Astrocyte (in vitro differentiated cells and primary cell): Measurements from ENCODE around the gene ACVRL1. TPM values are rescaled to one million over a fixed set of nuclear protein-coding genes. Genes with fewer than 3 reads are reported as not detected.

Experiments used
- DNase-seq: peaks from one replicate; pipeline ENCODE4 v3.0.0-alpha.2; 2010; ENCODE audit warnings: low read depth
- FAIRE-seq: peaks from 2 replicates; lab custom pipeline; 2011; peaks lifted over from hg19 to GRCh38; lab: Jason Lieb, UNC
- H2AFZ ChIP-seq: 2 replicates; pipeline ENCODE4 v1.6.0; 2012; ENCODE audit warnings: low read depth, low read length, inconsistent platforms
- H3K27ac ChIP-seq: 2 replicates; pipeline ENCODE4 v1.5.1; 2011; ENCODE audit warnings: low read depth, low read length, inconsistent platforms
- H3K27me3 ChIP-seq: 2 replicates; pipeline ENCODE4 v1.6.0; 2011; ENCODE audit warnings: low read length, inconsistent platforms; ENCODE audit not compliant: insufficient read depth
- H3K36me3 ChIP-seq: 2 replicates; pipeline ENCODE4 v1.5.1; 2011; ENCODE audit warnings: low read length, inconsistent platforms; ENCODE audit not compliant: insufficient read depth
- H3K4me1 ChIP-seq: 2 replicates; pipeline ENCODE4 v1.5.1; 2011; ENCODE audit warnings: low read length, inconsistent platforms; ENCODE audit not compliant: insufficient read depth
- H3K4me2 ChIP-seq: 2 replicates; pipeline ENCODE4 v1.6.0; 2012; ENCODE audit warnings: low read length, inconsistent platforms
- H3K4me3 ChIP-seq: 2 replicates; pipeline ENCODE4 v1.5.1; 2011; ENCODE audit warnings: low read depth, mild to moderate bottlenecking, low read length, inconsistent platforms; ENCODE audit not compliant: insufficient read depth
- H3K79me2 ChIP-seq: 2 replicates; pipeline ENCODE4 v1.6.0; 2012; ENCODE audit warnings: mild to moderate bottlenecking, low read length, inconsistent platforms; ENCODE audit not compliant: insufficient read depth
- H3K9ac ChIP-seq: 2 replicates; pipeline ENCODE4 v1.6.0; 2012; ENCODE audit warnings: mild to moderate bottlenecking, low read length, inconsistent platforms
- H3K9me3 ChIP-seq: 2 replicates; pipeline ENCODE4 v1.5.1; 2012; ENCODE audit warnings: low read depth, mild to moderate bottlenecking, low read length, inconsistent platforms; ENCODE audit not compliant: insufficient read depth
- H4K20me1 ChIP-seq: 2 replicates; pipeline ENCODE4 v1.6.0; 2012; ENCODE audit warnings: low read length, inconsistent platforms; ENCODE audit not compliant: insufficient read depth
- H3K27ac Mint-ChIP-seq: one replicate; pipeline ENCODE4 v1.8.0; 2021; ENCODE audit warnings: mild to moderate bottlenecking, mixed read lengths; ENCODE audit not compliant: unreplicated experiment
- H3K27me3 Mint-ChIP-seq: one replicate; pipeline ENCODE4 v1.8.0; 2021; ENCODE audit warnings: low read depth, mixed read lengths; ENCODE audit not compliant: unreplicated experiment
- H3K36me3 Mint-ChIP-seq: one replicate; pipeline ENCODE4 v1.8.0; 2021; ENCODE audit warnings: low read depth, mixed read lengths; ENCODE audit not compliant: unreplicated experiment
- H3K4me1 Mint-ChIP-seq: one replicate; pipeline ENCODE4 v1.8.0; 2021; ENCODE audit warnings: low read depth, mixed read lengths; ENCODE audit not compliant: unreplicated experiment
- H3K4me3 Mint-ChIP-seq: one replicate; pipeline ENCODE4 v1.8.0; 2021; ENCODE audit warnings: mild to moderate bottlenecking, moderate library complexity, mixed read lengths; ENCODE audit not compliant: unreplicated experiment
- H3K9me3 Mint-ChIP-seq: one replicate; pipeline ENCODE4 v1.8.0; 2021; ENCODE audit warnings: mild to moderate bottlenecking, mixed read lengths; ENCODE audit not compliant: unreplicated experiment
- EZH2 ChIP-seq: IDR thresholded peaks from 2 replicates; pipeline ENCODE4 v1.6.1; 2012; ENCODE audit warnings: mild to moderate bottlenecking, low read length, inconsistent platforms; ENCODE audit not compliant: insufficient read depth
- total RNA-seq: library from RNA; stranded (reverse); gene quantifications from 2 replicates; pipeline ENCODE4 v1.2.1, GENCODE V29; 2021
- TF ChIP-seq, protein P1 (sequence below): IDR thresholded peaks from 2 replicates; pipeline ENCODE4 v1.5.1; 2011; ENCODE audit warnings: low read depth, mild to moderate bottlenecking, inconsistent platforms, low read length, moderate library complexity; ENCODE audit not compliant: insufficient read depth

Gene ACVRL1
- total RNA-seq, 1 donor from 2014 or later: 0.95 TPM

- H3K9ac ChIP-seq: no peak overlapping the region
- no peak for TF ChIP-seq EZH2
- TF ChIP-seq, protein P1, sequence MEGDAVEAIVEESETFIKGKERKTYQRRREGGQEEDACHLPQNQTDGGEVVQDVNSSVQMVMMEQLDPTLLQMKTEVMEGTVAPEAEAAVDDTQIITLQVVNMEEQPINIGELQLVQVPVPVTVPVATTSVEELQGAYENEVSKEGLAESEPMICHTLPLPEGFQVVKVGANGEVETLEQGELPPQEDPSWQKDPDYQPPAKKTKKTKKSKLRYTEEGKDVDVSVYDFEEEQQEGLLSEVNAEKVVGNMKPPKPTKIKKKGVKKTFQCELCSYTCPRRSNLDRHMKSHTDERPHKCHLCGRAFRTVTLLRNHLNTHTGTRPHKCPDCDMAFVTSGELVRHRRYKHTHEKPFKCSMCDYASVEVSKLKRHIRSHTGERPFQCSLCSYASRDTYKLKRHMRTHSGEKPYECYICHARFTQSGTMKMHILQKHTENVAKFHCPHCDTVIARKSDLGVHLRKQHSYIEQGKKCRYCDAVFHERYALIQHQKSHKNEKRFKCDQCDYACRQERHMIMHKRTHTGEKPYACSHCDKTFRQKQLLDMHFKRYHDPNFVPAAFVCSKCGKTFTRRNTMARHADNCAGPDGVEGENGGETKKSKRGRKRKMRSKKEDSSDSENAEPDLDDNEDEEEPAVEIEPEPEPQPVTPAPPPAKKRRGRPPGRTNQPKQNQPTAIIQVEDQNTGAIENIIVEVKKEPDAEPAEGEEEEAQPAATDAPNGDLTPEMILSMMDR: no peak
- no peaks in the 10 kb centered on the region for H3K79me2 ChIP-seq
- Mint-ChIP-seq H3K36me3 (no peaks in the 10 kb centered on the region), H3K4me3 (no peak overlapping the region), H3K4me1 (peaks cover 8% of the 10 kb centered on the region), H3K9me3 (peaks cover 2% of the 10 kb centered on the region), H3K27me3 (peaks cover 48% of the 10 kb centered on the region), H3K27ac (no peak overlapping the region)
- H3K36me3 ChIP-seq: no peaks in the 10 kb centered on the region
- no peaks in the 10 kb centered on the region for H3K27me3 ChIP-seq
- no peak for DNase-seq
- FAIRE-seq: no peak
- no peaks in the 10 kb centered on the region for H3K4me1 ChIP-seq
- H3K4me3 ChIP-seq: no peak overlapping the region
- H3K27ac ChIP-seq: no peak overlapping the region
- no peaks in the 10 kb centered on the region for H3K9me3 ChIP-seq
- no peak overlapping the region for H2AFZ ChIP-seq
- H4K20me1 ChIP-seq: no peaks in the 10 kb centered on the region
- H3K4me2 ChIP-seq: no peak overlapping the region
Measured at GRCh38 chr12:51913071-51914033, 6.0 kb downstream of the ACVRL1 start.

- H2AFZ ChIP-seq: no peak overlapping the region
- DNase-seq (no peak), FAIRE-seq (no peak)
- no peaks in the 10 kb centered on the region for H3K4me1 ChIP-seq
- TF ChIP-seq, protein P1: no peak
- TF ChIP-seq EZH2: no peak
- no peaks in the 10 kb centered on the region for H3K79me2 ChIP-seq
- Mint-ChIP-seq H3K27me3 (peaks cover 42% of the 10 kb centered on the region), H3K9me3 (peaks cover 2% of the 10 kb centered on the region), H3K4me1 (peaks cover 8% of the 10 kb centered on the region), H3K4me3 (no peak overlapping the region), H3K36me3 (no peaks in the 10 kb centered on the region), H3K27ac (no peak overlapping the region)
- no peaks in the 10 kb centered on the region for H4K20me1 ChIP-seq
- H3K4me2 ChIP-seq: no peak overlapping the region
- no peak overlapping the region for H3K27ac ChIP-seq
- no peaks in the 10 kb centered on the region for H3K9me3 ChIP-seq
- H3K4me3 ChIP-seq: no peak overlapping the region
- H3K36me3 ChIP-seq: no peaks in the 10 kb centered on the region
- H3K27me3 ChIP-seq: no peaks in the 10 kb centered on the region
- no peak overlapping the region for H3K9ac ChIP-seq
Measured at GRCh38 chr12:51914034-51914923, 7.0 kb downstream of the ACVRL1 start.
